HEK293 (cell line): ENCODE results near the gene RMND5B.
A peak's percentile ranks its signal among the peaks of the same experiment; 100 is the strongest.

Experiments used
- CTCF ChIA-PET: fragments of 350-600 bp; formaldehyde crosslinking; extraction: SDS; loops from one replicate; lab custom pipeline; 2021; ENCODE audit warnings: antibody characterized with exemption; lab: Yijun Ruan, JAX
- POLR2A ChIA-PET: fragments of 300-600 bp; formaldehyde crosslinking; extraction: SDS; loops from one replicate; lab custom pipeline; 2020; ENCODE audit warnings: antibody characterized with exemption, inconsistent platforms; lab: Yijun Ruan, JAX
- H3K27ac ChIP-seq: fragments of 200-500 bp; sonication (Bioruptor generic); 2 replicates; pipeline ENCODE4 v1.5.1; 2014; ENCODE audit warnings: low read depth, low read length, control low read depth, inconsistent platforms; ENCODE audit errors: extremely low read depth
- H3K36me3 ChIP-seq, 2 experiments: fragments of 200-500 bp in 1 of 2; sonication (Bioruptor generic) in 1 of 2; 1 replicate in 1 of 2; 2 replicates in 1 of 2; pipeline ENCODE4 v1.5.1; 2014 to 2017; ENCODE audit warnings: inconsistent platforms in 2 of 2, low read length in 2 of 2; ENCODE audit not compliant: control insufficient read depth in 2 of 2, insufficient read depth in 1 of 2
- H3K4me1 ChIP-seq: fragments of 200-500 bp; sonication (Bioruptor generic); 2 replicates; pipeline ENCODE4 v1.5.1; 2014; ENCODE audit warnings: mild to moderate bottlenecking, low read length, inconsistent platforms; ENCODE audit not compliant: control insufficient read depth, insufficient read depth
- H3K4me3 ChIP-seq: 2 replicates; pipeline ENCODE4 v1.5.1; 2011; ENCODE audit warnings: low read depth, mild to moderate bottlenecking, control low read depth, low read length, moderate library complexity
- H3K9me3 ChIP-seq: fragments of 200-500 bp; sonication (Bioruptor generic); 2 replicates; pipeline ENCODE4 v1.5.1; 2014; ENCODE audit warnings: low read depth, low read length, inconsistent platforms; ENCODE audit not compliant: control insufficient read depth, insufficient read depth
- GLIS1 ChIP-seq: fragments of 450-650 bp; formaldehyde crosslinking; IDR thresholded peaks from 2 replicates; pipeline ENCODE4 v1.5.1; 2016; ENCODE audit warnings: missing biosample characterization, missing genetic modification characterization
- GLIS2 ChIP-seq: fragments of 450-650 bp; formaldehyde crosslinking; IDR thresholded peaks from 2 replicates; pipeline ENCODE4 v1.5.1; 2016; ENCODE audit warnings: missing biosample characterization, missing genetic modification characterization
- KLF1 ChIP-seq: fragments of 450-650 bp; formaldehyde crosslinking; IDR thresholded peaks from 2 replicates; pipeline ENCODE4 v1.5.1; 2016; ENCODE audit warnings: missing biosample characterization, missing genetic modification characterization
- KLF10 ChIP-seq: fragments of 450-650 bp; IDR thresholded peaks from 2 replicates; pipeline ENCODE4 v1.5.1; 2018; ENCODE audit warnings: missing biosample characterization, mild to moderate bottlenecking, missing genetic modification characterization
- PRDM1 ChIP-seq: fragments of 450-650 bp; formaldehyde crosslinking; IDR thresholded peaks from 2 replicates; pipeline ENCODE4; 2016; ENCODE audit warnings: missing biosample characterization, missing genetic modification characterization
- TRIM28 ChIP-seq: IDR thresholded peaks from 2 replicates; pipeline ENCODE4 v1.6.1; 2011; ENCODE audit warnings: low read length, control low read depth, borderline replicate concordance
- ZBTB20 ChIP-seq: fragments of 450-650 bp; formaldehyde crosslinking; IDR thresholded peaks from 2 replicates; pipeline ENCODE4 v1.5.1; 2016; ENCODE audit warnings: missing biosample characterization, missing genetic modification characterization
- ZFHX2 ChIP-seq: fragments of 450-650 bp; formaldehyde crosslinking; conservative IDR thresholded peaks from 2 replicates; pipeline ENCODE4 v1.5.1; 2016; ENCODE audit warnings: missing biosample characterization, missing genetic modification characterization
- ZFP3 ChIP-seq: fragments of 450-650 bp; formaldehyde crosslinking; IDR thresholded peaks from 2 replicates; pipeline ENCODE4 v1.5.1; 2016; ENCODE audit warnings: low read depth, missing biosample characterization, missing genetic modification characterization
- ZIC2 ChIP-seq: fragments of 450-650 bp; formaldehyde crosslinking; IDR thresholded peaks from 2 replicates; pipeline ENCODE4 v1.5.1; 2016; ENCODE audit warnings: missing biosample characterization, missing genetic modification characterization
- ZNF221 ChIP-seq: fragments of 450-650 bp; formaldehyde crosslinking; IDR thresholded peaks from 2 replicates; pipeline ENCODE4 v1.5.1; 2017; ENCODE audit warnings: missing biosample characterization, missing genetic modification characterization, borderline replicate concordance
- ZNF37A ChIP-seq: fragments of 450-650 bp; IDR thresholded peaks from 2 replicates; pipeline ENCODE4 v1.5.1; 2018; ENCODE audit warnings: missing biosample characterization, missing genetic modification characterization
- ZNF404 ChIP-seq: fragments of 450-650 bp; formaldehyde crosslinking; IDR thresholded peaks from 2 replicates; pipeline ENCODE4 v1.5.1; 2017; ENCODE audit warnings: missing biosample characterization, missing genetic modification characterization
- ZNF544 ChIP-seq: fragments of 450-650 bp; formaldehyde crosslinking; IDR thresholded peaks from 2 replicates; pipeline ENCODE4 v1.5.0; 2017; ENCODE audit warnings: missing biosample characterization, missing genetic modification characterization
- ZNF585B ChIP-seq: fragments of 450-650 bp; formaldehyde crosslinking; IDR thresholded peaks from 2 replicates; pipeline ENCODE4 v1.5.1; 2016; ENCODE audit warnings: missing biosample characterization, missing genetic modification characterization
- ZNF785 ChIP-seq: fragments of 450-650 bp; formaldehyde crosslinking; IDR thresholded peaks from 2 replicates; pipeline ENCODE4 v1.5.1; 2016; ENCODE audit warnings: missing biosample characterization, missing genetic modification characterization
- ZSCAN23 ChIP-seq: fragments of 450-650 bp; formaldehyde crosslinking; IDR thresholded peaks from 2 replicates; pipeline ENCODE4 v1.5.1; 2016; ENCODE audit warnings: missing biosample characterization, missing genetic modification characterization
- TF ChIP-seq, protein P1 (sequence below): fragments of 450-650 bp; formaldehyde crosslinking; IDR thresholded peaks from 2 replicates; pipeline ENCODE4 v1.5.1; 2016; ENCODE audit warnings: missing biosample characterization, missing genetic modification characterization
- TF ChIP-seq, protein P2 (sequence below): fragments of 450-650 bp; formaldehyde crosslinking; optimal IDR thresholded peaks from 2 replicates; pipeline ENCODE3; 2016; ENCODE audit warnings: missing biosample characterization, mild to moderate bottlenecking, missing genetic modification characterization
- TF ChIP-seq, protein P3 (sequence below): fragments of 450-650 bp; formaldehyde crosslinking; IDR thresholded peaks from 2 replicates; pipeline ENCODE4 v1.5.1; 2016; ENCODE audit warnings: missing biosample characterization, missing genetic modification characterization

RMND5B gene

DNA sequence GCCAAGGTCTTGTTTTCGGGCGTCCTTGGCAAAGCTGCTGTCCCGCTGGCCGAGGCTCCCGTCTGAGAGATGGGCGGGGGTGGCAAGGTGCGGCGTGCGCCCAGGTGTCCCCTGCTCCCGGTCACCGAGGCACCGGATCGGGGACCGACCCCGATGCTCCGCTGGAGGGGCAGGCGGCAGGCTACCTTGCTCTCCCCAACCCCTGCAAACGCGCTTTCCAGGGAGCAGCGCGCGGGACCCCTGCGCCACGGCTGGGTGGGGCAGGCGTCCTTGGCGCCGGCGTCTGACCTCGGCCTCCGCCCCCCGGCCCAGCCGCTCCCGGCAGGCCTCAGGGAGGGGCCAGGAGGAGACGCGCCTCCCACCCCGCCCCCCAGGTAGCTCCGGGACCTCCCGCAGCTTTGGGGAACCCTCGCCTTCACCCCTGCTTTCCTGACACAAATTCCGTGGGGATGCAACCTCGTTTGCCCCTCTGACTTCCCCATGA, 16.9 kb upstream of the RMND5B start (continued):
- no peak for TF ChIP-seq PRDM1 (tag by site-specific recombination)
- TF ChIP-seq ZNF785, result no peak
- no peak for TF ChIP-seq TRIM28
- TF ChIP-seq ZNF544, result no peak
- TF ChIP-seq GLIS2, result peak; percentile 86
- no peak for TF ChIP-seq ZSCAN23
- TF ChIP-seq, protein P1, sequence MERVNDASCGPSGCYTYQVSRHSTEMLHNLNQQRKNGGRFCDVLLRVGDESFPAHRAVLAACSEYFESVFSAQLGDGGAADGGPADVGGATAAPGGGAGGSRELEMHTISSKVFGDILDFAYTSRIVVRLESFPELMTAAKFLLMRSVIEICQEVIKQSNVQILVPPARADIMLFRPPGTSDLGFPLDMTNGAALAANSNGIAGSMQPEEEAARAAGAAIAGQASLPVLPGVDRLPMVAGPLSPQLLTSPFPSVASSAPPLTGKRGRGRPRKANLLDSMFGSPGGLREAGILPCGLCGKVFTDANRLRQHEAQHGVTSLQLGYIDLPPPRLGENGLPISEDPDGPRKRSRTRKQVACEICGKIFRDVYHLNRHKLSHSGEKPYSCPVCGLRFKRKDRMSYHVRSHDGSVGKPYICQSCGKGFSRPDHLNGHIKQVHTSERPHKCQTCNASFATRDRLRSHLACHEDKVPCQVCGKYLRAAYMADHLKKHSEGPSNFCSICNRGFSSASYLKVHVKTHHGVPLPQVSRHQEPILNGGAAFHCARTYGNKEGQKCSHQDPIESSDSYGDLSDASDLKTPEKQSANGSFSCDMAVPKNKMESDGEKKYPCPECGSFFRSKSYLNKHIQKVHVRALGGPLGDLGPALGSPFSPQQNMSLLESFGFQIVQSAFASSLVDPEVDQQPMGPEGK (tag by site-specific recombination), result peak; percentile 48; the same call in 1 of the 2 replicates
- peak; percentile 79 for TF ChIP-seq KLF1
- TF ChIP-seq, protein P2, sequence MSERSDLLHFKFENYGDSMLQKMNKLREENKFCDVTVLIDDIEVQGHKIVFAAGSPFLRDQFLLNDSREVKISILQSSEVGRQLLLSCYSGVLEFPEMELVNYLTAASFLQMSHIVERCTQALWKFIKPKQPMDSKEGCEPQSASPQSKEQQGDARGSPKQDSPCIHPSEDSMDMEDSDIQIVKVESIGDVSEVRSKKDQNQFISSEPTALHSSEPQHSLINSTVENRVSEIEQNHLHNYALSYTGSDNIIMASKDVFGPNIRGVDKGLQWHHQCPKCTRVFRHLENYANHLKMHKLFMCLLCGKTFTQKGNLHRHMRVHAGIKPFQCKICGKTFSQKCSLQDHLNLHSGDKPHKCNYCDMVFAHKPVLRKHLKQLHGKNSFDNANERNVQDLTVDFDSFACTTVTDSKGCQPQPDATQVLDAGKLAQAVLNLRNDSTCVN (tag by site-specific recombination), result peak; percentile 59

DNA sequence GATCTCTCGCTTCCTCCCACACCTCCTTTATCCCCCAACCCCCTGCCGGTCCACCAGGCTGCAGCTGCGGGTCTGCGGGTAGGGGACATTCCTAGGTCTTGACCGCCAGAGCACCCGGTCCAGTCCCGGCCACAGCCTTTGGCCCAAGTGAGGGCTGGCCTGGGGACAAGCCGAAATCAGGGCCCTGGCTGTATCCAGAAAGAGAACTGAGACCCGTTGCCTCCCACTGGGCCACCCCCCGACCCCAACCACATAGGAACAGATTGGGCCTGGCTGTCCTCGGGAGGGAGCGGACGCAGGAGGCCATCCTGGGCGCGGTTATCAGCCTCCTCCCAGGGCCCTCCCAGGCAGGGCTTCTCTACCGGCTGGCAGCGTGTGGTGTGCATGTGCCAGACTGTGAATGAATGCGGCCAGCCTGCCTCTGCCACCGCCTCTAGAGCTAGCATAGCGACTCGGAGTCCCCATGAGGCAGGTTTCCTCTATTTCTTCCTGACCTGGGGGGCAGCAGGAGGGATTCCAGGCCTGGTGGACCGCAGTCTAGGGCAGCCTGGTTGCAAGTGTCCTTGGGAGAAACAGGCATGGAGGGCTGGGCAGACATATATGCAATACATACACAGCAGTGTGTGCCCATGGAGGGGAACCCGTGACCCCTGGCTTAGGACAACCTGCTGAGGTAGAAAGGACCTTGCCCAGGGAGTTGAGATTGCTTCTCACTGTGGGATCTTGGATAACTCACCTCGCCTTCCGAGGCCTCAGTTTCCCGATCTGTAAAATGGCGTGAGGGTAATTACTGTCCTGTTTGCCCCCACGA, 16.3 kb upstream of the RMND5B start:
- TF ChIP-seq ZNF585B (tag by site-specific recombination) (no peak), ZBTB20 (tag by site-specific recombination) (peak; percentile 25; the same call in 1 of the 2 replicates), GLIS1 (tag by site-specific recombination) (peak; percentile 39; the same call in 1 of the 2 replicates), ZNF221 (tag by site-specific recombination) (no peak), ZFP3 (tag by site-specific recombination) (no peak), ZFHX2 (0 out of 2 replicates have a peak, but pooled peaks have one; percentile 21), ZNF37A (no peak), ZNF404 (tag by site-specific recombination) (no peak), ZIC2 (tag by site-specific recombination) (peak; percentile 65), KLF10 (0 out of 2 replicates have a peak, but pooled peaks have one; percentile 11)
- TF ChIP-seq, protein P3, sequence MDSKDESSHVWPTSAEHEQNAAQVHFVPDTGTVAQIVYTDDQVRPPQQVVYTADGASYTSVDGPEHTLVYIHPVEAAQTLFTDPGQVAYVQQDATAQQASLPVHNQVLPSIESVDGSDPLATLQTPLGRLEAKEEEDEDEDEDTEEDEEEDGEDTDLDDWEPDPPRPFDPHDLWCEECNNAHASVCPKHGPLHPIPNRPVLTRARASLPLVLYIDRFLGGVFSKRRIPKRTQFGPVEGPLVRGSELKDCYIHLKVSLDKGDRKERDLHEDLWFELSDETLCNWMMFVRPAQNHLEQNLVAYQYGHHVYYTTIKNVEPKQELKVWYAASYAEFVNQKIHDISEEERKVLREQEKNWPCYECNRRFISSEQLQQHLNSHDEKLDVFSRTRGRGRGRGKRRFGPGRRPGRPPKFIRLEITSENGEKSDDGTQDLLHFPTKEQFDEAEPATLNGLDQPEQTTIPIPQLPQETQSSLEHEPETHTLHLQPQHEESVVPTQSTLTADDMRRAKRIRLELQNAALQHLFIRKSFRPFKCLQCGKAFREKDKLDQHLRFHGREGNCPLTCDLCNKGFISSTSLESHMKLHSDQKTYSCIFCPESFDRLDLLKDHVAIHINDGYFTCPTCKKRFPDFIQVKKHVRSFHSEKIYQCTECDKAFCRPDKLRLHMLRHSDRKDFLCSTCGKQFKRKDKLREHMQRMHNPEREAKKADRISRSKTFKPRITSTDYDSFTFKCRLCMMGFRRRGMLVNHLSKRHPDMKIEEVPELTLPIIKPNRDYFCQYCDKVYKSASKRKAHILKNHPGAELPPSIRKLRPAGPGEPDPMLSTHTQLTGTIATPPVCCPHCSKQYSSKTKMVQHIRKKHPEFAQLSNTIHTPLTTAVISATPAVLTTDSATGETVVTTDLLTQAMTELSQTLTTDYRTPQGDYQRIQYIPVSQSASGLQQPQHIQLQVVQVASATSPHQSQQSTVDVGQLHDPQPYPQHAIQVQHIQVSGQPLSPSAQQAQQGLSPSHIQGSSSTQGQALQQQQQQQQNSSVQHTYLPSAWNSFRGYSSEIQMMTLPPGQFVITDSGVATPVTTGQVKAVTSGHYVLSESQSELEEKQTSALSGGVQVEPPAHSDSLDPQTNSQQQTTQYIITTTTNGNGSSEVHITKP (tag by site-specific recombination), result no peak
- POLR2A ChIA-PET, result interaction anchor here (0.6 to 0.8 kb wide), 2 partner anchors 10 to 15 kb away, joined by 3 read pairs; no protein-coding TSS in a partner anchor
- Histone ChIP-seq H3K4me3 (peak overlapping the region; percentile 49), H3K9me3 (no peaks in the 10 kb centered on the region), H3K27ac (no peak overlapping the region), H3K36me3 (no peaks in the 10 kb centered on the region), H3K4me1 (no peaks in the 10 kb centered on the region)
- CTCF ChIA-PET, result interaction anchor here (0.5 to 1.0 kb wide), 2 partner anchors 12 to 37 kb away, joined by 3 read pairs; no protein-coding TSS in a partner anchor
